K562 (cell line): Measurements from ENCODE around the gene ATP8A1. TPM values are rescaled to one million over a fixed set of nuclear protein-coding genes. Genes with fewer than 3 reads are reported as not detected.

Experiments used
- CXXC5 ChIP-seq: fragments of 250-450 bp; sonication (Bioruptor Pico); IDR thresholded peaks from 2 replicates; pipeline ENCODE4 v1.8.0; 2022; ENCODE audit warnings: inconsistent platforms, mild to moderate bottlenecking, moderate library complexity
- KLF10 ChIP-seq: fragments of 250-450 bp; sonication (Bioruptor Pico); IDR thresholded peaks from 2 replicates; pipeline ENCODE4 v1.6.1; 2021; ENCODE audit warnings: matching md5 sums
- ZNF830 ChIP-seq: fragments of 250-450 bp; sonication (Bioruptor Pico); IDR thresholded peaks from 2 replicates; pipeline ENCODE4 v1.5.0; 2021; ENCODE audit warnings: mild to moderate bottlenecking
- polyA plus RNA-seq, 8 experiments: library from polyadenylated mRNA; depleted of rRNA in 4 of 8; stranded (reverse) in 5 of 8; unstranded in 3 of 8; fragments of >200 nt; fragmentation: Nextera tagmentation in 2 of 8; fragmentation: Illumina TruSeq in 1 of 8; extraction: Ambion mirVana in 2 of 8; extraction: Trizol in 1 of 8; gene quantifications; 2 replicates each; pipeline versions ENCODE4 v1.2.1 to v1.2.3, GENCODE V29; 2011 to 2014; ENCODE audit warnings: inconsistent platforms in 1 of 8, missing spikeins in 1 of 8
- total RNA-seq, 7 experiments: library from RNA; depleted of rRNA in 6 of 7; stranded (reverse); fragments of >200 nt in 6 of 7; fragmentation: Illumina TruSeq in 2 of 7; extraction: Trizol in 2 of 7; gene quantifications; 2 replicates each; pipeline versions ENCODE4 v1.2.1 to v1.2.3, GENCODE V29; 2011 to 2021; ENCODE audit warnings: low replicate concordance in 1 of 7
- TF ChIP-seq, protein P1 (sequence below): sonication (generic); formaldehyde crosslinking; IDR thresholded peaks from 2 replicates; pipeline ENCODE4 v1.8.1; 2023; ENCODE audit warnings: missing genetic modification reagents, mild to moderate bottlenecking, borderline replicate concordance
- TF ChIP-seq, protein P2 (sequence below), 3 experiments: fragments of 200-800 bp in 1 of 3; sonication (Bioruptor generic) in 1 of 3; sonication (generic) in 1 of 3; formaldehyde crosslinking in 1 of 3; IDR thresholded peaks; 2 replicates each; pipeline versions ENCODE4 v1.6.1 to v1.8.0; 2016 to 2022; ENCODE audit warnings: mild to moderate bottlenecking in 2 of 3, missing compliant biosample characterization in 2 of 3, missing genetic modification characterization in 2 of 3, missing genetic modification reagents in 1 of 3
- TF ChIP-seq, protein P3 (sequence below): IDR thresholded peaks from 2 replicates; pipeline ENCODE4 v1.6.1; 2011; ENCODE audit warnings: borderline replicate concordance, low read depth, mild to moderate bottlenecking, moderate library complexity, low read length; ENCODE audit not compliant: insufficient read depth, poor library complexity, severe bottlenecking
- TF ChIP-seq, protein P4 (sequence below): fragments of 250-450 bp; sonication (Bioruptor Pico); IDR thresholded peaks from 2 replicates; pipeline ENCODE4 v1.8.0; 2021; ENCODE audit warnings: moderate library complexity, mild to moderate bottlenecking, inconsistent platforms

ATP8A1 gene
- total and polyA plus RNA-seq, 9 of the 15 experiments (the other 6 are each of a cell fraction or from before 2014, with no cell fraction given), result 0.05 to 0.29 (median 0.07) TPM; not detected in 2

DNA sequence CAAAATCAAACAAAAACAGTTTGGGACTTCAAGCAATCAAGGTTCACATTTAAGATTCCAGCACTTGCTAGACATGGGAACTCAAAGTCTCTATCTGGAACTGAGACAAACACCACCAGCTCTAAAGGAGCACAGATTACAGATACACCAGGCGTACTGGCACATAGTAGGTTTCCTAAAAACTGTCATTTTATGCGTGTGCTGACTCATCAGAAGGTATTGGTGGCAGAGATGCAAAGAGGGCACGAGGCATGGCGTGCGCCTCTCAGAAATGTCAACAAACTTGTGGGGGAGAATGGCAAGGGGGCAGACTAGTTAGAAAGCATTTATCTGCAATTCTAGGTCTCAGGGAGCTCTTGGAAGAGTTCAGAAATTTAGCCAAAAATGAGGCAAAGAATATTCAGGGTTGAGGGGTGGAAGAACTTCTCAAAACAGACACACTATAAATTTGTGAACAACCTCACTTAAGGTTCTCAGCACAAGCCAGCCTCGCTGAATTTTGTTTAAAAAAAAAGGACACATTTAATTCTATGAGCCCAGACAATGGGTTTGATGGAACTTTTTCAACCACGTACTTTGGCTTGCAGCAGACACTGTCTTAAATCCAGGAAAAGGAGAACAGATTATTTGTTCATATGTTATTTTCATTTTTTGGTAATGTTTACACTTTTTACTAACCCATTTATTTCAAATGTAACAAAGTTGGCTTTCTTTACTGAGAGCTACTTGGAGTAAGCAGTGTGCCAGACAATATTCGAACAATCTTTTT, 159.6 kb downstream of the ATP8A1 start (continued):
- TF ChIP-seq, protein P1, sequence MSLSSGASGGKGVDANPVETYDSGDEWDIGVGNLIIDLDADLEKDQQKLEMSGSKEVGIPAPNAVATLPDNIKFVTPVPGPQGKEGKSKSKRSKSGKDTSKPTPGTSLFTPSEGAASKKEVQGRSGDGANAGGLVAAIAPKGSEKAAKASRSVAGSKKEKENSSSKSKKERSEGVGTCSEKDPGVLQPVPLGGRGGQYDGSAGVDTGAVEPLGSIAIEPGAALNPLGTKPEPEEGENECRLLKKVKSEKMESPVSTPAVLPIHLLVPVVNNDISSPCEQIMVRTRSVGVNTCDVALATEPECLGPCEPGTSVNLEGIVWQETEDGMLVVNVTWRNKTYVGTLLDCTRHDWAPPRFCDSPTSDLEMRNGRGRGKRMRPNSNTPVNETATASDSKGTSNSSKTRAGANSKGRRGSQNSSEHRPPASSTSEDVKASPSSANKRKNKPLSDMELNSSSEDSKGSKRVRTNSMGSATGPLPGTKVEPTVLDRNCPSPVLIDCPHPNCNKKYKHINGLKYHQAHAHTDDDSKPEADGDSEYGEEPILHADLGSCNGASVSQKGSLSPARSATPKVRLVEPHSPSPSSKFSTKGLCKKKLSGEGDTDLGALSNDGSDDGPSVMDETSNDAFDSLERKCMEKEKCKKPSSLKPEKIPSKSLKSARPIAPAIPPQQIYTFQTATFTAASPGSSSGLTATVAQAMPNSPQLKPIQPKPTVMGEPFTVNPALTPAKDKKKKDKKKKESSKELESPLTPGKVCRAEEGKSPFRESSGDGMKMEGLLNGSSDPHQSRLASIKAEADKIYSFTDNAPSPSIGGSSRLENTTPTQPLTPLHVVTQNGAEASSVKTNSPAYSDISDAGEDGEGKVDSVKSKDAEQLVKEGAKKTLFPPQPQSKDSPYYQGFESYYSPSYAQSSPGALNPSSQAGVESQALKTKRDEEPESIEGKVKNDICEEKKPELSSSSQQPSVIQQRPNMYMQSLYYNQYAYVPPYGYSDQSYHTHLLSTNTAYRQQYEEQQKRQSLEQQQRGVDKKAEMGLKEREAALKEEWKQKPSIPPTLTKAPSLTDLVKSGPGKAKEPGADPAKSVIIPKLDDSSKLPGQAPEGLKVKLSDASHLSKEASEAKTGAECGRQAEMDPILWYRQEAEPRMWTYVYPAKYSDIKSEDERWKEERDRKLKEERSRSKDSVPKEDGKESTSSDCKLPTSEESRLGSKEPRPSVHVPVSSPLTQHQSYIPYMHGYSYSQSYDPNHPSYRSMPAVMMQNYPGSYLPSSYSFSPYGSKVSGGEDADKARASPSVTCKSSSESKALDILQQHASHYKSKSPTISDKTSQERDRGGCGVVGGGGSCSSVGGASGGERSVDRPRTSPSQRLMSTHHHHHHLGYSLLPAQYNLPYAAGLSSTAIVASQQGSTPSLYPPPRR (CRISPR knock-in tag), result no peak
- TF ChIP-seq KLF10 (CRISPR knock-in tag), result no peak
- TF ChIP-seq CXXC5 (CRISPR knock-in tag), result no peak
- TF ChIP-seq, protein P2, sequence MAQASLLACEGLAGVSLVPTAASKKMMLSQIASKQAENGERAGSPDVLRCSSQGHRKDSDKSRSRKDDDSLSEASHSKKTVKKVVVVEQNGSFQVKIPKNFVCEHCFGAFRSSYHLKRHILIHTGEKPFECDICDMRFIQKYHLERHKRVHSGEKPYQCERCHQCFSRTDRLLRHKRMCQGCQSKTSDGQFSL (CRISPR knock-in tag; IDR thresholded peaks at IDR 0.05), result no peak
- TF ChIP-seq, protein P2 (tag; IDR thresholded peaks at IDR 0.05), result no peak
- TF ChIP-seq, protein P3, sequence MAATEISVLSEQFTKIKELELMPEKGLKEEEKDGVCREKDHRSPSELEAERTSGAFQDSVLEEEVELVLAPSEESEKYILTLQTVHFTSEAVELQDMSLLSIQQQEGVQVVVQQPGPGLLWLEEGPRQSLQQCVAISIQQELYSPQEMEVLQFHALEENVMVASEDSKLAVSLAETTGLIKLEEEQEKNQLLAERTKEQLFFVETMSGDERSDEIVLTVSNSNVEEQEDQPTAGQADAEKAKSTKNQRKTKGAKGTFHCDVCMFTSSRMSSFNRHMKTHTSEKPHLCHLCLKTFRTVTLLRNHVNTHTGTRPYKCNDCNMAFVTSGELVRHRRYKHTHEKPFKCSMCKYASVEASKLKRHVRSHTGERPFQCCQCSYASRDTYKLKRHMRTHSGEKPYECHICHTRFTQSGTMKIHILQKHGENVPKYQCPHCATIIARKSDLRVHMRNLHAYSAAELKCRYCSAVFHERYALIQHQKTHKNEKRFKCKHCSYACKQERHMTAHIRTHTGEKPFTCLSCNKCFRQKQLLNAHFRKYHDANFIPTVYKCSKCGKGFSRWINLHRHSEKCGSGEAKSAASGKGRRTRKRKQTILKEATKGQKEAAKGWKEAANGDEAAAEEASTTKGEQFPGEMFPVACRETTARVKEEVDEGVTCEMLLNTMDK, result no peak
- TF ChIP-seq, protein P4, sequence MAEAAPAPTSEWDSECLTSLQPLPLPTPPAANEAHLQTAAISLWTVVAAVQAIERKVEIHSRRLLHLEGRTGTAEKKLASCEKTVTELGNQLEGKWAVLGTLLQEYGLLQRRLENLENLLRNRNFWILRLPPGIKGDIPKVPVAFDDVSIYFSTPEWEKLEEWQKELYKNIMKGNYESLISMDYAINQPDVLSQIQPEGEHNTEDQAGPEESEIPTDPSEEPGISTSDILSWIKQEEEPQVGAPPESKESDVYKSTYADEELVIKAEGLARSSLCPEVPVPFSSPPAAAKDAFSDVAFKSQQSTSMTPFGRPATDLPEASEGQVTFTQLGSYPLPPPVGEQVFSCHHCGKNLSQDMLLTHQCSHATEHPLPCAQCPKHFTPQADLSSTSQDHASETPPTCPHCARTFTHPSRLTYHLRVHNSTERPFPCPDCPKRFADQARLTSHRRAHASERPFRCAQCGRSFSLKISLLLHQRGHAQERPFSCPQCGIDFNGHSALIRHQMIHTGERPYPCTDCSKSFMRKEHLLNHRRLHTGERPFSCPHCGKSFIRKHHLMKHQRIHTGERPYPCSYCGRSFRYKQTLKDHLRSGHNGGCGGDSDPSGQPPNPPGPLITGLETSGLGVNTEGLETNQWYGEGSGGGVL, result no peak
- no peak for TF ChIP-seq ZNF830 (CRISPR knock-in tag)
